HG03280 (cell line): Measurements from ENCODE around the gene KIRREL1.

Experiments
- ATAC-seq: cut with Tn5 transposase; IDR thresholded peaks from one replicate; pipeline ENCODE4 v1.9.1; 2021; ENCODE audit warnings: mild to moderate bottlenecking, moderate library complexity; ENCODE audit not compliant: unreplicated experiment

Gene KIRREL1

GRCh38 chr1:158005224-158005623 is 11.8 kb downstream of the KIRREL1 start:
- no peak for ATAC-seq

- ATAC-seq, result no peak
Measured at GRCh38 chr1:158007180-158007579, 13.7 kb downstream of the KIRREL1 start.

- no peak for ATAC-seq
Measured at GRCh38 chr1:158007667-158008386, 14.4 kb downstream of the KIRREL1 start.

- ATAC-seq, result no peak
Measured at GRCh38 chr1:158008630-158009029, 15.2 kb downstream of the KIRREL1 start.

GRCh38 chr1:158011714-158012113 is 18.3 kb downstream of the KIRREL1 start:
- no peak for ATAC-seq

GRCh38 chr1:158013840-158014730 is 20.6 kb downstream of the KIRREL1 start:
- no peak for ATAC-seq

- ATAC-seq, result no peak
Measured at GRCh38 chr1:158014731-158015320, 21.4 kb downstream of the KIRREL1 start.

- ATAC-seq, result no peak
Measured at GRCh38 chr1:158016651-158017335, 23.3 kb downstream of the KIRREL1 start.

- ATAC-seq, result no peak
Measured at GRCh38 chr1:158017800-158018595, 24.6 kb downstream of the KIRREL1 start.

GRCh38 chr1:158019171-158019868 is 25.9 kb downstream of the KIRREL1 start:
- ATAC-seq, result no peak

GRCh38 chr1:158020259-158020885 is 26.9 kb downstream of the KIRREL1 start:
- ATAC-seq, result no peak

GRCh38 chr1:158020886-158021620 is 27.6 kb downstream of the KIRREL1 start:
- ATAC-seq, result no peak

GRCh38 chr1:158021721-158022120 is 28.3 kb downstream of the KIRREL1 start:
- no peak for ATAC-seq

GRCh38 chr1:158022554-158023312 is 29.3 kb downstream of the KIRREL1 start:
- no peak for ATAC-seq

GRCh38 chr1:158024737-158025136 is 31.3 kb downstream of the KIRREL1 start:
- no peak for ATAC-seq

- ATAC-seq, result no peak
Measured at GRCh38 chr1:158025576-158026230, 32.3 kb downstream of the KIRREL1 start.

- no peak for ATAC-seq
Measured at GRCh38 chr1:158026651-158027050, 33.2 kb downstream of the KIRREL1 start.
